SK-N-SH treated with all-trans-retinoic acid at 6 μM for 48 hours (cell line): ENCODE data around the gene SUV39H2.

Source experiments
- ATAC-seq: fragments of 200-7000 bp; cut with Tn5 transposase; 3 replicates; pipeline ENCODE4 v1.9.1; 2020; ENCODE audit warnings: mild to moderate bottlenecking, moderate library complexity
- ARNTL ChIP-seq: fragments of 450-650 bp; formaldehyde crosslinking; IDR thresholded peaks from 2 replicates; pipeline ENCODE4 v1.5.0; 2020; ENCODE audit warnings: low read depth, mild to moderate bottlenecking, moderate library complexity, borderline replicate concordance
- BACH2 ChIP-seq: fragments of 250-450 bp; sonication (Bioruptor Pico); IDR thresholded peaks from 2 replicates; pipeline ENCODE4 v1.9.0; 2021; ENCODE audit warnings: mild to moderate bottlenecking, borderline replicate concordance
- CREB5 ChIP-seq: fragments of 250-450 bp; sonication (Bioruptor Pico); IDR thresholded peaks from 2 replicates; pipeline ENCODE4 v1.5.1; 2020; ENCODE audit warnings: low read depth, mild to moderate bottlenecking, moderate library complexity
- CSDC2 ChIP-seq: fragments of 250-450 bp; sonication (Bioruptor Pico); IDR thresholded peaks from 2 replicates; pipeline ENCODE4 v1.5.0; 2020; ENCODE audit warnings: mild to moderate bottlenecking, moderate library complexity
- CSRNP3 ChIP-seq: fragments of 250-450 bp; sonication (Bioruptor Pico); IDR thresholded peaks from 2 replicates; pipeline ENCODE4 v1.5.1; 2021; ENCODE audit warnings: mild to moderate bottlenecking, moderate library complexity
- ESRRG ChIP-seq: fragments of 250-450 bp; sonication (Bioruptor Pico); IDR thresholded peaks from 2 replicates; pipeline ENCODE4 v1.6.1; 2021; ENCODE audit warnings: mild to moderate bottlenecking
- GLIS3 ChIP-seq: fragments of 250-450 bp; sonication (Bioruptor Pico); IDR thresholded peaks from 2 replicates; pipeline ENCODE4 v1.5.0; 2020; ENCODE audit warnings: mild to moderate bottlenecking, moderate library complexity
- ISL1 ChIP-seq: fragments of 250-450 bp; sonication (Bioruptor Pico); IDR thresholded peaks from 2 replicates; pipeline ENCODE4 v2.1.2; 2022; ENCODE audit warnings: mild to moderate bottlenecking, moderate library complexity
- OSR1 ChIP-seq: fragments of 250-450 bp; sonication (Bioruptor Pico); IDR thresholded peaks from 2 replicates; pipeline ENCODE4 v1.8.0; 2022; ENCODE audit warnings: moderate library complexity, mild to moderate bottlenecking, inconsistent platforms
- PATZ1 ChIP-seq: fragments of 250-450 bp; sonication (Bioruptor Pico); IDR thresholded peaks from 2 replicates; pipeline ENCODE4 v1.8.0; 2020; ENCODE audit warnings: mild to moderate bottlenecking, moderate library complexity, borderline replicate concordance
- PPARA ChIP-seq: fragments of 250-450 bp; sonication (Bioruptor Pico); IDR thresholded peaks from 2 replicates; pipeline ENCODE4 v1.5.0; 2020; ENCODE audit warnings: mild to moderate bottlenecking, borderline replicate concordance
- RARB ChIP-seq: fragments of 250-450 bp; sonication (Bioruptor Pico); IDR thresholded peaks from 2 replicates; pipeline ENCODE4 v1.8.0; 2021; ENCODE audit warnings: mild to moderate bottlenecking, moderate library complexity
- SNAI2 ChIP-seq: fragments of 250-450 bp; sonication (Bioruptor Pico); IDR thresholded peaks from 2 replicates; pipeline ENCODE4 v1.5.0; 2020; ENCODE audit warnings: mild to moderate bottlenecking, moderate library complexity
- TCF4 ChIP-seq: fragments of 250-450 bp; sonication (Bioruptor Pico); IDR thresholded peaks from 2 replicates; pipeline ENCODE4 v1.8.0; 2021; ENCODE audit warnings: mild to moderate bottlenecking, moderate library complexity, borderline replicate concordance
- TOX ChIP-seq: fragments of 250-450 bp; sonication (Bioruptor Pico); IDR thresholded peaks from 2 replicates; pipeline ENCODE4 v1.8.0; 2021; ENCODE audit warnings: mild to moderate bottlenecking, moderate library complexity, borderline replicate concordance
- TSHZ2 ChIP-seq: fragments of 250-450 bp; sonication (Bioruptor Pico); IDR thresholded peaks from 2 replicates; pipeline ENCODE4 v1.5.0; 2020; ENCODE audit warnings: mild to moderate bottlenecking, moderate library complexity
- ZFP3 ChIP-seq: fragments of 250-450 bp; sonication (Bioruptor Pico); IDR thresholded peaks from 2 replicates; pipeline ENCODE4 v1.5.0; 2020; ENCODE audit warnings: mild to moderate bottlenecking, moderate library complexity
- ZFP30 ChIP-seq: fragments of 450-650 bp; formaldehyde crosslinking; IDR thresholded peaks from 2 replicates; pipeline ENCODE4 v1.5.0; 2022; ENCODE audit warnings: mild to moderate bottlenecking, moderate library complexity
- ZNF565 ChIP-seq: fragments of 450-650 bp; formaldehyde crosslinking; conservative IDR thresholded peaks from 2 replicates; pipeline ENCODE4 v1.5.0; 2020; ENCODE audit warnings: low read depth, mild to moderate bottlenecking, moderate library complexity
- ZNF70 ChIP-seq: fragments of 450-650 bp; formaldehyde crosslinking; IDR thresholded peaks from 2 replicates; pipeline ENCODE4 v1.5.0; 2020; ENCODE audit warnings: mild to moderate bottlenecking, moderate library complexity
- ZNF8 ChIP-seq: fragments of 450-650 bp; formaldehyde crosslinking; IDR thresholded peaks from 2 replicates; pipeline ENCODE4 v1.5.0; 2020; ENCODE audit warnings: mild to moderate bottlenecking, moderate library complexity
- TF ChIP-seq, protein P1 (sequence below): fragments of 250-450 bp; sonication (Bioruptor Pico); IDR thresholded peaks from 2 replicates; pipeline ENCODE4 v1.8.0; 2021; ENCODE audit warnings: low read depth, mild to moderate bottlenecking, moderate library complexity, borderline replicate concordance

Gene SUV39H2

GRCh38 chr10:14880229-14880628, 1.6 kb downstream of the SUV39H2 start:
- TF ChIP-seq ISL1 (CRISPR knock-in tag) = no peak
- no peak for TF ChIP-seq ZNF70 (CRISPR knock-in tag)
- TF ChIP-seq TCF4 (CRISPR knock-in tag) = no peak
- no peak for TF ChIP-seq ESRRG (CRISPR knock-in tag)
- no peak for TF ChIP-seq PPARA (CRISPR knock-in tag)
- TF ChIP-seq GLIS3 = no peak
- no peak for TF ChIP-seq CREB5 (CRISPR knock-in tag)
- no peak for TF ChIP-seq TOX (CRISPR knock-in tag)
- no peak for TF ChIP-seq ZFP30 (CRISPR knock-in tag)
- TF ChIP-seq, protein P1, sequence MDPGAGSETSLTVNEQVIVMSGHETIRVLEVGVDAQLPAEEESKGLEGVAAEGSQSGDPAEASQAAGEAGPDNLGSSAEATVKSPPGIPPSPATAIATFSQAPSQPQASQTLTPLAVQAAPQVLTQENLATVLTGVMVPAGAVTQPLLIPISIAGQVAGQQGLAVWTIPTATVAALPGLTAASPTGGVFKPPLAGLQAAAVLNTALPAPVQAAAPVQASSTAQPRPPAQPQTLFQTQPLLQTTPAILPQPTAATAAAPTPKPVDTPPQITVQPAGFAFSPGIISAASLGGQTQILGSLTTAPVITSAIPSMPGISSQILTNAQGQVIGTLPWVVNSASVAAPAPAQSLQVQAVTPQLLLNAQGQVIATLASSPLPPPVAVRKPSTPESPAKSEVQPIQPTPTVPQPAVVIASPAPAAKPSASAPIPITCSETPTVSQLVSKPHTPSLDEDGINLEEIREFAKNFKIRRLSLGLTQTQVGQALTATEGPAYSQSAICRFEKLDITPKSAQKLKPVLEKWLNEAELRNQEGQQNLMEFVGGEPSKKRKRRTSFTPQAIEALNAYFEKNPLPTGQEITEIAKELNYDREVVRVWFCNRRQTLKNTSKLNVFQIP (CRISPR knock-in tag) = no peak
- TF ChIP-seq OSR1 = no peak
- TF ChIP-seq RARB (CRISPR knock-in tag) = no peak
- no peak for TF ChIP-seq CSRNP3
- TF ChIP-seq TSHZ2 (CRISPR knock-in tag) = no peak
- no peak for TF ChIP-seq ZFP3 (CRISPR knock-in tag)
- TF ChIP-seq ZNF565 (CRISPR knock-in tag) = no peak
- TF ChIP-seq BACH2 = no peak
- TF ChIP-seq ZNF8 (CRISPR knock-in tag) = no peak
- TF ChIP-seq SNAI2 (CRISPR knock-in tag) = no peak
- TF ChIP-seq CSDC2 = no peak
- ATAC-seq = no peak

DNA sequence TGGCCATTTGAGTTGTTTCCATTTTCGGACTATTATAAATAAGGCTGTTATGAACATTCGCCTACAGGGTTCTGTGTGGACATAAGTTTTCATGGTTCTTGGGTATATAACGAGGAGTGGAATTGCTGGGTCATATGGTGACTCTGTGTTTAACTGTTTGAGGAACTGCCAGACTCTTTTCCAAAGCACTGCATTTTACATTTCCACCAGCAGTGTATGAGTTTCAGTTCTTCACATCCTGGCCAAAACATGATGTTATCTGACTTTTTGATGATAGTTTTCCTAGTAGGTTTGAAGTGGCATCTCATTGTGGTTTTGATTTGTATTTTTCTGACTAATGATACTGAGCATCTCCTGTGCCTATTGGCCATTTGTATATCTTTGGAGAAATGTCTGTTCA, 5.4 kb downstream of the SUV39H2 start:
- no peak for ATAC-seq
- TF ChIP-seq ZFP30 (CRISPR knock-in tag) = no peak
- no peak for TF ChIP-seq ESRRG (CRISPR knock-in tag)
- TF ChIP-seq OSR1 = no peak
- TF ChIP-seq PATZ1 (CRISPR knock-in tag) = no peak
- TF ChIP-seq TOX (CRISPR knock-in tag) = no peak

DNA sequence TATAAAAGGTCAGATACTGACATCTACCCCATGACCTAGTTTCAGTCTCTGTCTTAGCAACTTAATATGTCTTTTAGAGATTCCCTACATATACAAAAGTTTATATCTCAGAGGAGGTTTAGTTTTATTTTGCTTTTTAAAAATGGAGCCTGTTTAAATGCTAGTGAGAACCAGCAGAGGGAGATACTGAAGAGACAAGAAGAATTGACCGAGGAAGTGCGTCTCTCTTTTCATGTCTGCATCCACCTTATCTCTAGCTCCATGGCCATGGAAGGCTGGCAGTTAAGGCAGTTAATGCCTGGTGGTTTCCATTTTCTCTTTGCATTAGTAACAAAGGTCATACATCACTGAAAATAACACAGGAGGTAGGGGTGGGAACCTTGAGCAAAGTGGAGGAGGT, 10.7 kb downstream of the SUV39H2 start:
- ATAC-seq = 0 out of 3 replicates have a peak, but pooled peaks have one; percentile 33
- TF ChIP-seq PPARA (CRISPR knock-in tag) = no peak
- no peak for TF ChIP-seq SNAI2 (CRISPR knock-in tag)
- TF ChIP-seq ZNF565 (CRISPR knock-in tag) = no peak
- TF ChIP-seq TSHZ2 (CRISPR knock-in tag) = no peak
- TF ChIP-seq TOX (CRISPR knock-in tag) = no peak
- no peak for TF ChIP-seq ARNTL (CRISPR knock-in tag)
- TF ChIP-seq ISL1 (CRISPR knock-in tag) = no peak
- no peak for TF ChIP-seq ESRRG (CRISPR knock-in tag)
- no peak for TF ChIP-seq ZNF8 (CRISPR knock-in tag)
- no peak for TF ChIP-seq BACH2
- no peak for TF ChIP-seq ZFP30 (CRISPR knock-in tag)
- TF ChIP-seq ZNF70 (CRISPR knock-in tag) = no peak
